ENCODE measurements around the gene LILRB4. TPM values are rescaled to one million over a fixed set of nuclear protein-coding genes. Genes with fewer than 3 reads are reported as not detected.
"Not testable (repeated sequence)": the region's sequence is repeated elsewhere in the genome, so short reads cannot be mapped to it uniquely, and the experiment has no call there.

LILRB4 gene
- total RNA-seq, 2 experiments from 2014 or later, result 0.82 to 3.0 TPM

- BruUV-seq (replicated peaks), result no TSS peak
- no peak for TF ChIP-seq EZH2phosphoT487 (IDR thresholded peaks at IDR 0.05; ENCODE audit: borderline replicate concordance, low read depth, low read length)
- TF ChIP-seq CTCF (conservative IDR thresholded peaks at IDR 0.05; ENCODE audit: low read length), result no peak
- Histone ChIP-seq H4K20me1 (ENCODE audit: insufficient read depth, low read length) (no peaks in the 10 kb centered on the region), H3K9me3 (ENCODE audit: low read length) (no peaks in the 10 kb centered on the region), H3K27ac (ENCODE audit: low read depth, low read length, poor library complexity, severe bottlenecking) (no peak overlapping the region), H3K79me2 (ENCODE audit: insufficient read depth, low read depth, low read length) (no peaks in the 10 kb centered on the region), H3K9me2 (ENCODE audit: insufficient read depth, low read length) (no peaks in the 10 kb centered on the region), H2AFZ (ENCODE audit: low read length) (no peak overlapping the region), H3K4me3 (ENCODE audit: low read depth, low read length, poor library complexity, severe bottlenecking) (no peak overlapping the region), H3K4me1 (ENCODE audit: insufficient read depth, low read length, poor library complexity, severe bottlenecking) (peaks cover 3% of the 10 kb centered on the region), H3K36me3 (ENCODE audit: insufficient read depth, low read length) (no peaks in the 10 kb centered on the region), H3K4me2 (ENCODE audit: low read length) (no peak overlapping the region)
- intact Hi-C loops (cut with micrococcal nuclease; ENCODE audit: unreplicated experiment), result no loop called here
- POLR2A ChIA-PET, result no interaction called here
- DNase-seq (ENCODE audit: low spot score), result no peak
- CTCF ChIA-PET (ENCODE audit: unreplicated experiment), result no interaction called here
Observed at GRCh38 chr19:54709212-54709948, 46.6 kb downstream of the LILRB4 start.

GRCh38 chr19:54709956-54710355, 47.2 kb downstream of the LILRB4 start:
- H3K9me2 ChIP-seq (ENCODE audit: insufficient read depth, low read length); H3K36me3 ChIP-seq (ENCODE audit: insufficient read depth, low read length); H3K4me1 ChIP-seq (ENCODE audit: insufficient read depth, low read length, poor library complexity, severe bottlenecking); H3K79me2 ChIP-seq (ENCODE audit: insufficient read depth, low read depth, low read length); H4K20me1 ChIP-seq (ENCODE audit: insufficient read depth, low read length); H3K27ac ChIP-seq (ENCODE audit: low read depth, low read length, poor library complexity, severe bottlenecking); H3K9me3 ChIP-seq (ENCODE audit: low read length); BruUV-seq (replicated peaks); DNase-seq (ENCODE audit: low spot score); H3K4me3 ChIP-seq (ENCODE audit: low read depth, low read length, poor library complexity, severe bottlenecking); H2AFZ ChIP-seq (ENCODE audit: low read length); intact Hi-C loops (cut with micrococcal nuclease; ENCODE audit: unreplicated experiment); CTCF ChIA-PET (ENCODE audit: unreplicated experiment); H3K4me2 ChIP-seq (ENCODE audit: low read length); POLR2A ChIA-PET: not testable (repeated sequence)

Small RNA genes lying within 50 kb of the gene (microRNA-seq; reads per million reads assigned to microRNA genes)
- gene MIR8061 (ENCODE audit: borderline replicate concordance), result not detected

Small RNA genes lying within 50 kb of the gene (small RNA-seq; reads per million reads assigned to genes)
- gene AC245036.3 (not detected), gene AC245128.2 (not detected), gene MIR8061 (not detected)

Other genes with a start within 250 kb of the LILRB4 start
- gene TTYH1, start 247.5 kb upstream of the LILRB4 start, total RNA-seq (2014; rRNA removed; shearing (Covaris generic)), result not detected in 2 replicates
- 0.53 TPM in 1 of 2 replicates, not detected in the other for gene TTYH1, start 247.5 kb upstream of the LILRB4 start, total RNA-seq (2022)
- gene LENG8, start 213.8 kb upstream of the LILRB4 start, total RNA-seq (2014; rRNA removed; shearing (Covaris generic)), result 55.7 and 63.2 TPM in 2 replicates
- gene LENG8, start 213.8 kb upstream of the LILRB4 start, total RNA-seq (2022), result 137 and 170 TPM in 2 replicates
- gene LENG9, start 199.2 kb upstream of the LILRB4 start, total RNA-seq (2014; rRNA removed; shearing (Covaris generic)), result 4.1 and 6.0 TPM in 2 replicates
- 1.8 and 3.6 TPM in 2 replicates for gene LENG9, start 199.2 kb upstream of the LILRB4 start, total RNA-seq (2022)
- not detected in 2 replicates for gene CDC42EP5, start 189.7 kb upstream of the LILRB4 start, total RNA-seq (2014; rRNA removed; shearing (Covaris generic))
- not detected in 2 replicates for gene CDC42EP5, start 189.7 kb upstream of the LILRB4 start, total RNA-seq (2022)
- gene LAIR2, start 160.2 kb upstream of the LILRB4 start, total RNA-seq (2014; rRNA removed; shearing (Covaris generic)), result not detected in 2 replicates
- gene LAIR2, start 160.2 kb upstream of the LILRB4 start, total RNA-seq (2022), result not detected in 2 replicates
- 0.38 and 0.44 TPM in 2 replicates for gene LILRA2, start 89.2 kb upstream of the LILRB4 start, total RNA-seq (2014; rRNA removed; shearing (Covaris generic))
- 5.0 and 5.5 TPM in 2 replicates for gene LILRA2, start 89.2 kb upstream of the LILRB4 start, total RNA-seq (2022)
- gene LILRA1, start 69.4 kb upstream of the LILRB4 start, total RNA-seq (2014; rRNA removed; shearing (Covaris generic)), result not detected in 2 replicates
- not detected in 2 replicates for gene LILRA1, start 69.4 kb upstream of the LILRB4 start, total RNA-seq (2022)
- gene LILRB1, start 32.5 kb upstream of the LILRB4 start, total RNA-seq (2014; rRNA removed; shearing (Covaris generic)), result not detected in 2 replicates
- 4.5 and 5.8 TPM in 2 replicates for gene LILRB1, start 32.5 kb upstream of the LILRB4 start, total RNA-seq (2022)
- not detected in 2 replicates for gene KIR3DL3, start 61.5 kb downstream of the LILRB4 start, total RNA-seq (2014; rRNA removed; shearing (Covaris generic))
- not detected in 2 replicates for gene KIR3DL3, start 61.5 kb downstream of the LILRB4 start, total RNA-seq (2022)
- gene KIR2DL3, start 75.5 kb downstream of the LILRB4 start, total RNA-seq (2014; rRNA removed; shearing (Covaris generic)), result not detected in 2 replicates
- gene KIR2DL3, start 75.5 kb downstream of the LILRB4 start, total RNA-seq (2022), result not detected in 2 replicates
- gene KIR2DL1, start 106.8 kb downstream of the LILRB4 start, total RNA-seq (2014; rRNA removed; shearing (Covaris generic)), result not detected in 2 replicates
- not detected in 2 replicates for gene KIR2DL1, start 106.8 kb downstream of the LILRB4 start, total RNA-seq (2022)
- gene KIR2DL4, start 140.6 kb downstream of the LILRB4 start, total RNA-seq (2014; rRNA removed; shearing (Covaris generic)), result not detected in 2 replicates
- not detected in 2 replicates for gene KIR2DL4, start 140.6 kb downstream of the LILRB4 start, total RNA-seq (2022)
- not detected in 2 replicates for gene KIR3DL1, start 153.5 kb downstream of the LILRB4 start, total RNA-seq (2014; rRNA removed; shearing (Covaris generic))
- gene KIR3DL1, start 153.5 kb downstream of the LILRB4 start, total RNA-seq (2022), result not detected in 2 replicates
- gene KIR2DS4, start 169.7 kb downstream of the LILRB4 start, total RNA-seq (2014; rRNA removed; shearing (Covaris generic)), result not detected in 2 replicates
- not detected in 2 replicates for gene KIR2DS4, start 169.7 kb downstream of the LILRB4 start, total RNA-seq (2022)
- gene KIR3DL2, start 187.5 kb downstream of the LILRB4 start, total RNA-seq (2014; rRNA removed; shearing (Covaris generic)), result not detected in 2 replicates
- not detected in 2 replicates for gene KIR3DL2, start 187.5 kb downstream of the LILRB4 start, total RNA-seq (2022)
- not detected in 2 replicates for gene FCAR, start 211.2 kb downstream of the LILRB4 start, total RNA-seq (2014; rRNA removed; shearing (Covaris generic))
- gene FCAR, start 211.2 kb downstream of the LILRB4 start, total RNA-seq (2022), result not detected in 2 replicates
- not detected in 2 replicates for gene NCR1, start 243.2 kb downstream of the LILRB4 start, total RNA-seq (2014; rRNA removed; shearing (Covaris generic))
- not detected in 2 replicates for gene NCR1, start 243.2 kb downstream of the LILRB4 start, total RNA-seq (2022)